Lower lobe of right lung (tissue), 2 donors: ENCODE results near the gene FBXW7. TPM values are rescaled to one million over a fixed set of nuclear protein-coding genes. Genes with fewer than 3 reads are reported as not detected.

ENCODE experiments used
- ATAC-seq, 2 donors: fragments of 200-7000 bp; cut with Tn5 transposase; one replicate each; pipeline ENCODE4 v1.9.1; 2020 to 2022; ENCODE audit warnings: mild to moderate bottlenecking in 2 of 2, moderate library complexity in 2 of 2
- DNase-seq: peaks from one replicate; pipeline ENCODE4 v3.0.0-alpha.2; 2020
- H3K27ac ChIP-seq: fragments of 200-600 bp; one replicate; pipeline ENCODE4 v1.8.0; 2022
- H3K27me3 ChIP-seq: fragments of 200-600 bp; one replicate; pipeline ENCODE4 v1.8.0; 2022; ENCODE audit warnings: low read depth
- H3K36me3 ChIP-seq: fragments of 200-600 bp; one replicate; pipeline ENCODE4 v1.8.0; 2022; ENCODE audit warnings: mild to moderate bottlenecking
- H3K4me1 ChIP-seq: fragments of 200-600 bp; one replicate; pipeline ENCODE4 v1.8.0; 2022
- H3K4me3 ChIP-seq: fragments of 200-600 bp; one replicate; pipeline ENCODE4 v1.8.0; 2022; ENCODE audit warnings: mild to moderate bottlenecking
- H3K9me3 ChIP-seq: fragments of 200-600 bp; one replicate; pipeline ENCODE4 v1.8.0; 2022
- intact Hi-C: fragments of 100-400 bp; cut with DNase I; formaldehyde crosslinking; loops from one replicate; pipeline ENCODE4 v1.11.0; 2022
- total RNA-seq: library from RNA; stranded (reverse); fragmentation: NEBNext Ultra II Directional; extraction: Animal tissue kit (Norgen Biotek cat#: 25700); gene quantifications from one replicate; pipeline ENCODE4 v1.2.1, GENCODE V29; 2021
- TF ChIP-seq, protein P1 (sequence below): fragments of 200-600 bp; IDR thresholded peaks from one replicate; pipeline ENCODE4 v1.8.0; 2022; ENCODE audit warnings: antibody characterized with exemption, mild to moderate bottlenecking
- donor health status: DM: no; HTN: yes; CAD: no; lungs with severe emphysema.

FBXW7 gene
- total RNA-seq, 1 donor from 2014 or later: 39.6 TPM

DNA sequence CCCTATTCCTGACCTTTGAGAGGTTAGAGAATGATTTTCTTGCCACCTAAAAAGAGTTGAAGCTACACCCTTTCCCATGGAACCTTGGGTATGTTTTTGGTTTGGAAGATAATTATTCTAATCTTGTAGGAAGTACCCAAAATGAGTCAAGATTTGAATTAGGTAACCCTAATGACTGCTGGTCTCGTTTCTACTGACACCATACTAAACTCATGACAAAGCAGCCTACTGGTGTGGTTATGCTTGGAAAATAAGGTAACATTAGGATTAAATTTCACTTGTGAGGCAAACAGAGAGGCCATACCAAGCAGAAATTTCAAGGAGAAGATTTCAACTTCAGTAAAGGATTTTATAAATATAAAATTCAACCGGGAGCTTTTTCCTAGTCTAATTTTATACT is 107.9 kb downstream of the FBXW7 start:
- ATAC-seq: no peak
- no peaks in the 10 kb centered on the region for H3K36me3 ChIP-seq
- no peak overlapping the region for H3K27ac ChIP-seq
- intact Hi-C loops: no loop called here
- H3K4me1 ChIP-seq: no peaks in the 10 kb centered on the region
- no peaks in the 10 kb centered on the region for H3K27me3 ChIP-seq
- H3K9me3 ChIP-seq: no peaks in the 10 kb centered on the region
- H3K4me3 ChIP-seq: no peak overlapping the region
- TF ChIP-seq, protein P1, sequence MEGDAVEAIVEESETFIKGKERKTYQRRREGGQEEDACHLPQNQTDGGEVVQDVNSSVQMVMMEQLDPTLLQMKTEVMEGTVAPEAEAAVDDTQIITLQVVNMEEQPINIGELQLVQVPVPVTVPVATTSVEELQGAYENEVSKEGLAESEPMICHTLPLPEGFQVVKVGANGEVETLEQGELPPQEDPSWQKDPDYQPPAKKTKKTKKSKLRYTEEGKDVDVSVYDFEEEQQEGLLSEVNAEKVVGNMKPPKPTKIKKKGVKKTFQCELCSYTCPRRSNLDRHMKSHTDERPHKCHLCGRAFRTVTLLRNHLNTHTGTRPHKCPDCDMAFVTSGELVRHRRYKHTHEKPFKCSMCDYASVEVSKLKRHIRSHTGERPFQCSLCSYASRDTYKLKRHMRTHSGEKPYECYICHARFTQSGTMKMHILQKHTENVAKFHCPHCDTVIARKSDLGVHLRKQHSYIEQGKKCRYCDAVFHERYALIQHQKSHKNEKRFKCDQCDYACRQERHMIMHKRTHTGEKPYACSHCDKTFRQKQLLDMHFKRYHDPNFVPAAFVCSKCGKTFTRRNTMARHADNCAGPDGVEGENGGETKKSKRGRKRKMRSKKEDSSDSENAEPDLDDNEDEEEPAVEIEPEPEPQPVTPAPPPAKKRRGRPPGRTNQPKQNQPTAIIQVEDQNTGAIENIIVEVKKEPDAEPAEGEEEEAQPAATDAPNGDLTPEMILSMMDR: no peak
- no peak for DNase-seq

DNA sequence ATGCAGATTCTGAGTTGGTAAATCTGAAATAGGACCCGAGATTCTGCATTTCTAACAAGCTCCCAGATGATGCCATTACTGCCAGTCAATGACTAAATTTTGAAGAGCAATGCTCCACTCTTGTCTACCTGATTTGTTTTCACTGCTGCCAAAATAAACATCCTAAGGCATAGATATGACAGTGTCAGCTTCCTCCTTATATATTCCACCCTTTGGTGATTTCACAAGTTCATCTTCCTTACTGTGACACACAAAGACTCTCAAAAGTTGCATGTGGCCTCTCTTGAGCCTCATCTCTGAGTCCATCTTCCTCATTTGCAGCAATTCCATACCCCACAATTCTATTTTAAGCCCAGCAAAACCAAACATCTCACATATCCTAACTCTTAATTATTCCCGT is 110.9 kb downstream of the FBXW7 start:
- ATAC-seq: peak; percentile 54 to 67
- H3K4me3 ChIP-seq: no peak overlapping the region
- intact Hi-C loops: no loop called here
- no peaks in the 10 kb centered on the region for H3K4me1 ChIP-seq
- H3K27me3 ChIP-seq: no peaks in the 10 kb centered on the region
- no peaks in the 10 kb centered on the region for H3K9me3 ChIP-seq
- H3K27ac ChIP-seq: no peak overlapping the region
- TF ChIP-seq, protein P1: no peak
- H3K36me3 ChIP-seq: no peaks in the 10 kb centered on the region
- no peak for DNase-seq

DNA sequence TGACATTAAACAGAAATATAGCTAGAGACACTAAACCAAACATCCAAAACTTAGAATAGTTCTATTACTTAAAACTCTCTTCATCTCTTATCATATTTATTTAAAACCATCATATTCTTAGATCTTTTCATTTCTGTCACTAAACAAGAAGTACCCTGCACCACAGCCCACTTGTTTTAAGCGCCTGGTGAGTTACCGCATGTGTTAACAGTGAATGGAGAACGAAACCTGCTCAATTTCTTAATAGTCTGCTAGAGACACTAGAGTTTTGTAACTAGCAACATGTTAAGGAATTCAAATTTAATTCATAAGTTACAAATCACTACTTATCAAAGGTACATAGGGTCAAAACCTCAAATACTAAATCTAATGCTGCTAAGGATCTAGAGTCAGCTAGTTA is 111.5 kb downstream of the FBXW7 start:
- H3K36me3 ChIP-seq: no peaks in the 10 kb centered on the region
- H3K9me3 ChIP-seq: no peaks in the 10 kb centered on the region
- intact Hi-C loops: no loop called here
- no peak overlapping the region for H3K4me3 ChIP-seq
- H3K27ac ChIP-seq: no peak overlapping the region
- DNase-seq (no peak), ATAC-seq (no peak)
- H3K27me3 ChIP-seq: no peaks in the 10 kb centered on the region
- TF ChIP-seq, protein P1: no peak
- H3K4me1 ChIP-seq: no peaks in the 10 kb centered on the region

DNA sequence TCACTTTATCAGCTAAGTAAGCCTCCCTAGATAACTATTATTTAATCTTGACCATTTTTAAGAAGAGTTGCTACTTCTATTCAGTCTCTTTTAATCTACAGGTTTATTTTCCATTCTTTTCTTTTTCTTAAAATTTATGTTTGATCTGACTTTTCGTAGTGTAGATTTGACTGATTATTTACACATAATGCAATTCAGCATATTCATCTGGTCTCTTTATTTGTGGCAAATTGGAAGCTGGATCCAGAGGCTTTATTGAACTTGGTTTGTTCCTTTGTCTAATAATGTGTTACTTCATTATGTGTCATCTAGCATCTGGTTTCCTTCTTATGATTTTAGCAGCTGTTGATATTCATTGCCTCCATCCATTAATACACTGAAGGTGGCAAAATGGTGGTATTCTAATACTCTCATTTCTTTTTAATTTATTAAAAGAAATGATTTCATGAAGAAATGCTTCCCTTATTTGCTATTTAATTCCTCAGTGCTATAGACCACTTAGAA is 113.0 kb downstream of the FBXW7 start:
- H3K4me1 ChIP-seq: no peaks in the 10 kb centered on the region
- no peak overlapping the region for H3K27ac ChIP-seq
- H3K36me3 ChIP-seq: no peaks in the 10 kb centered on the region
- H3K9me3 ChIP-seq: no peaks in the 10 kb centered on the region
- ATAC-seq (no peak), DNase-seq (no peak)
- no peaks in the 10 kb centered on the region for H3K27me3 ChIP-seq
- TF ChIP-seq, protein P1: no peak
- no peak overlapping the region for H3K4me3 ChIP-seq
- intact Hi-C loops: no loop called here

DNA sequence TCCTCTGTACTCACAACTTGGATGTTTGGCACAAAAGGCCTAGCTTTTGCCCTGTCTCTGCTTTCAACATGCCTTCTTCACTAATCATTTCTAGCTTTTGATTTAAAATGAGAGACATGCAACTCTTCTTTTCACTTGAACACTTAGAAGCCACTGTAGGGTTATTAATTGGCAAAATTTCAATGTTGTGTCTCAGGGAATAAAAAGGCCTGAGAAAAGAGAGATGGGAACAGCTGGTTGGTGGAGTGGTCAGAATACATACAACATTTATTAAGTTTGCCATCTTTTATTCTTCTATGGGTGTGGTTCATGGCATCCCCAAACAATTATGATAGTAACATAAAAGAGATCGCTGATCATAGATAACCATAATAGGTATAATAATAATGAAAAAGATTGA is 114.3 kb downstream of the FBXW7 start:
- H3K36me3 ChIP-seq: no peaks in the 10 kb centered on the region
- no peaks in the 10 kb centered on the region for H3K27me3 ChIP-seq
- H3K4me1 ChIP-seq: no peaks in the 10 kb centered on the region
- DNase-seq (no peak), ATAC-seq (no peak)
- intact Hi-C loops: no loop called here
- H3K27ac ChIP-seq: no peak overlapping the region
- H3K9me3 ChIP-seq: no peaks in the 10 kb centered on the region
- TF ChIP-seq, protein P1: no peak
- no peak overlapping the region for H3K4me3 ChIP-seq

DNA sequence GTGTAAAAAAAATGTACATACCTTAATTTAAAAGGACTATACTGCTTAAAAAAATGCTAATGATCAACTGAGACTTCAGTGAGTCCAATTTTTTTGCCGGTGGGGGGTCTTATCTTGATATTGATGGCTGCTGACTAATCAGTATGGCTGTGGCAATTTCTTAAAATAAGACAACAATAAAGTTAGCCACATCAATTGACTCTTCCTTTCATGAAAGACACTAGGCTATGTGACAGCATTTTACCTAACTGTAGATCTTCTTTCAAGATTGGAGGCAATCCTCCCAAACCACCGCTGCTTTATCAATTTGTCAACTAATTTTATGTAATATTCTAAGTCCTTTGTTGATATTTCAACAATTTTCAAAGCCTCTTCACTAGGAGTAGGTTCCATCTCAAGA is 116.1 kb downstream of the FBXW7 start:
- no peak for DNase-seq
- H3K4me1 ChIP-seq: no peaks in the 10 kb centered on the region
- TF ChIP-seq, protein P1: no peak
- H3K27me3 ChIP-seq: no peaks in the 10 kb centered on the region
- no peak overlapping the region for H3K27ac ChIP-seq
- intact Hi-C loops: no loop called here
- no peak overlapping the region for H3K4me3 ChIP-seq
- no peaks in the 10 kb centered on the region for H3K36me3 ChIP-seq
- no peak for ATAC-seq
- no peaks in the 10 kb centered on the region for H3K9me3 ChIP-seq
